ENCODE data around the gene CDNF.
A peak's percentile ranks its signal among the peaks of the same experiment; 100 is the strongest.

Gene CDNF

DNA sequence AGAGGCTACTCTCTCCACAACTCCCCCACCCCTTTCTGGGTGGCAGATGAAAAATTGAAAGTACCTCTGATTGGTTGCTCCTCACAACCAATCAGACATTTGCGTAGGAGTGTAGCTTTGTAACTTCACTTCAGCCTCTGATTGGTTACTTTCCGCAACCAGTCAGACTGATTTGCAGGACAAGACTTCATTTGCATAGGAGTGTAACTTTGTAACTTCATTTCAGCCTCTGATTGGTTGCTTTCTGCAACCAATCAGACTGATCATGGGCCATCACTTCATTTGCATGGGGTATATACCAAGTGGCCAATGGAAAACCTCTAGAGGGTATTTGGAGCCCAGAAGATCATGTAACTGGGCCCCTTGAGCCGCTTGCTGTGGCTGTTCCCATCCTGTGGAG is 25.6 kb downstream of the CDNF start:
- TF ChIP-seq, protein P1, sequence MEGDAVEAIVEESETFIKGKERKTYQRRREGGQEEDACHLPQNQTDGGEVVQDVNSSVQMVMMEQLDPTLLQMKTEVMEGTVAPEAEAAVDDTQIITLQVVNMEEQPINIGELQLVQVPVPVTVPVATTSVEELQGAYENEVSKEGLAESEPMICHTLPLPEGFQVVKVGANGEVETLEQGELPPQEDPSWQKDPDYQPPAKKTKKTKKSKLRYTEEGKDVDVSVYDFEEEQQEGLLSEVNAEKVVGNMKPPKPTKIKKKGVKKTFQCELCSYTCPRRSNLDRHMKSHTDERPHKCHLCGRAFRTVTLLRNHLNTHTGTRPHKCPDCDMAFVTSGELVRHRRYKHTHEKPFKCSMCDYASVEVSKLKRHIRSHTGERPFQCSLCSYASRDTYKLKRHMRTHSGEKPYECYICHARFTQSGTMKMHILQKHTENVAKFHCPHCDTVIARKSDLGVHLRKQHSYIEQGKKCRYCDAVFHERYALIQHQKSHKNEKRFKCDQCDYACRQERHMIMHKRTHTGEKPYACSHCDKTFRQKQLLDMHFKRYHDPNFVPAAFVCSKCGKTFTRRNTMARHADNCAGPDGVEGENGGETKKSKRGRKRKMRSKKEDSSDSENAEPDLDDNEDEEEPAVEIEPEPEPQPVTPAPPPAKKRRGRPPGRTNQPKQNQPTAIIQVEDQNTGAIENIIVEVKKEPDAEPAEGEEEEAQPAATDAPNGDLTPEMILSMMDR (IDR thresholded peaks at IDR 0.05; ENCODE audit: low read depth, low read length, missing control alignments): no peak
- H3K4me3 ChIP-seq (ENCODE audit: low read depth, low read length): no peak overlapping the region
- peak; percentile 4 for DNase-seq (ENCODE audit: low read depth)

DNA sequence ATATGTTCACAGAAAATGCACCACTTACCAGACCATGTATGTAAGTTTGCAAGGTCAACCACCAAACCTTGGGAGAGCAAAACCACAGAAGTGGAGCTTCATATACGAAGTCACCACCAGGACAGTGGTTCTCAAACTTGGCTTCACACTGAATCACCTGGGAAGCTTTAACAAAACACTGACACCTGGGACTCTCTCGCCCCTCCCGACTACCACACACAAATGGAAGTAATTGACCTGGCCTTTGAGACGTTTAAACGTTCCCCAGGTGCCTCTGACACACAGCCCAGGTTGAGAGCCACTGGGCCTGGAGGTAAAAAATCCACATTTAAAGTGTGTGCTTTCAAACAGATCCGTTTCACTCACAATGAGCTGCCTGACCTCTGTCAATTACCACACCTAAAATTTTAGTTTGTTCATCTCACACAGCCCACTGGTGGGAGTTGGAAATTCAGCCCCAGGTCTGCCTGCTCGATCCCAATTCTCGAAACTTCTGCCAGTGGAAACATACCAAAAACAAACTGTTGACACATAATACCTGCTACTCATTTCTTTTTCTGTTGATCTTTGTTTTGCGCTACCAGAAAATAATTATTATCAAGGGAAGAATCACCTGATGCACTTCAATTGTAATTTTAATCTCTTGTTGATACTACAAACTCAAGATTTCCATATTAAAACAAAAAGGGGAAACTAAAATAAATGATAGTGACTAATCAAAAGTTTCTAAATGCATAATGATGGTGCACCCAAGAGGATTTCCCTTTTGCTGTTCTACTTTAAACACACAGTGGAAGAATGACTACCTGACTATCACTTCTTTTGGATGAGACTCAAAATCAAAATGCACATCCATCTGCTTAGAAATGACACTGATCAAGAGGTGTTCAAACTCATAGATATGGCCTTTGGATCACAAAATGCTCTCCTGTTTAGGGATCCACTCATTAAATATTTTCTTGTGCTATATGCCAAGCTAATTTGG is 26.6 kb downstream of the CDNF start:
- TF ChIP-seq, protein P1 (IDR thresholded peaks at IDR 0.05; ENCODE audit: low read depth, low read length, missing control alignments): no peak
- DNase-seq (ENCODE audit: low read depth): no peak
- H3K4me3 ChIP-seq (ENCODE audit: low read depth, low read length): no peak overlapping the region

DNA sequence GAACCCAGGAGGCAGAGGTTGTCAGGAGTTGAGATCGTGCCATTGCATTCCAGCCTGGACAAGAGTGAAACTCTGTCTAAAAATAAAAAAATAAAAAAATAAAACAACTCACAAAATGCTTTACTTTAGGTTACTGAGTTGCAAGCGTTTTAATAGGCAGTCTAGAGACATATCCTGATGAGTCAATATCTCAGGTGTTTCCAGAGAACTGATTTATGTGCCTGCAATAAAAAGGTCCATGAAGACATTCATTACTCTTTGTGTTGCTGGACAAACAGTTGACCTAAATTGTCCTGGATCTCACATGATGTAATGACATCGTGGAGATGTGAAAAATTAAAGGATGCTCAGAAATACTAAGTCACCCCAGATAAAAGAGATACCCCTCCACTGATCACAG is 31.5 kb downstream of the CDNF start:
- DNase-seq (ENCODE audit: low read depth): no peak
- no peak overlapping the region for H3K4me3 ChIP-seq (ENCODE audit: low read depth, low read length)
- TF ChIP-seq, protein P1 (IDR thresholded peaks at IDR 0.05; ENCODE audit: low read depth, low read length, missing control alignments): no peak

DNA sequence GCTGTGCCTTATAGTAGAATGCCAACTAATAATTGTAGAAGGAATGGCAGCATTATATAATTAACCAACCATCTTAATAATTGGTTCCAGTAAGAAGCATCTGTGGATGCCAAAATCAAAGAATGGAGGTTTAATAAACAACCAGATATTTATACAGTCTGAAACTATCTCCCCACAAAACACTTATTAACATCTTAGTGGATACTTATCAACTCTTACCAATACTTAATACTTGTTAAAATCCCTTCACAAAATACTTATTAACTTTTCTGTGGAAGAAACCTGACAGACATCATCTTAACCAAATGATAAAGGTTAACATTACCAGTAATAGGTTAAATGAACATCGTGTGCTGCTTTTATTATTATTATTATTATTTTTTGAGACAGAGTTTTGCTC is 34.0 kb downstream of the CDNF start:
- TF ChIP-seq, protein P1 (IDR thresholded peaks at IDR 0.05; ENCODE audit: low read depth, low read length, missing control alignments): no peak
- DNase-seq (ENCODE audit: low read depth): no peak
- H3K4me3 ChIP-seq (ENCODE audit: low read depth, low read length): no peak overlapping the region

DNA sequence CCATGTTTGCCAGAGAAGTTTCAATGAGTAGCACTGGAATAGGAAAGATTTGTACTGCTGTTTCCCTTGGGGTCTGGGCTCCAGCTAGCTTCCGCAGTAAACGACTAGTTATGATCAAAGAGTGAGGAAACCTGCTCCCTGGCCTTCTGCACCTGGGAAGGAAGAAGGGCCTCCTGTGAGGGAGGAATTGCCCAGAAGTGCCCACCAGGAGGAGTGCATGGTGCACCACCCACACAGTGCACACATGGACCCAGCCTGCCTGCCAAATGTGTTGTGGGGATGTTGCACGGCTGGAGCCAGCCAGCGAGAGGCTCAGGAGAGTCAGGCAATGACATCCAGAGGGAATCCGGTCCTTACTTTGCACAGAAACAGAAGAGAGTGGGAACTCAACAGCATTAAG is 36.1 kb downstream of the CDNF start:
- no peak for DNase-seq (ENCODE audit: low read depth)
- TF ChIP-seq, protein P1 (IDR thresholded peaks at IDR 0.05; ENCODE audit: low read depth, low read length, missing control alignments): no peak
- no peak overlapping the region for H3K4me3 ChIP-seq (ENCODE audit: low read depth, low read length)

DNA sequence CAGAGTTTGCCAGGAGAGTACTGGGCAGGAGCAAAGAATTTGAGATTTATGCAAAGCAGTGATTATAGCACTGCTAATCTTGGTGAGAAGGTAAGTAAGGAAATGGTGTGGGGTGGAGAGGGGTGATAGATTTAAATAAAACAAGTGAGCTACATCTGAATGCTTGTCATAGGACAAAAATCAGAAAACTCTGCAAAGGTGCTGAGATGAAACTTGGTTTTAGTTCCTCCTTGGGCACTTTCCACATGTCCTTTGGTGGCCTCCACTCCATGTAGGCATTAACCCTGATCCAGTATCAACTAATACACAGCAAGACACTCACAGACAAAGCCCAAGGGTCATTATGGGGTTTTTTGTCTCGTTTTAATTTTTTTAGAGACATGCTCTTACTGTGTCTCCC is 37.4 kb downstream of the CDNF start:
- H3K4me3 ChIP-seq (ENCODE audit: low read depth, low read length): no peak overlapping the region
- TF ChIP-seq, protein P1 (IDR thresholded peaks at IDR 0.05; ENCODE audit: low read depth, low read length, missing control alignments): no peak
- DNase-seq (ENCODE audit: low read depth): no peak

DNA sequence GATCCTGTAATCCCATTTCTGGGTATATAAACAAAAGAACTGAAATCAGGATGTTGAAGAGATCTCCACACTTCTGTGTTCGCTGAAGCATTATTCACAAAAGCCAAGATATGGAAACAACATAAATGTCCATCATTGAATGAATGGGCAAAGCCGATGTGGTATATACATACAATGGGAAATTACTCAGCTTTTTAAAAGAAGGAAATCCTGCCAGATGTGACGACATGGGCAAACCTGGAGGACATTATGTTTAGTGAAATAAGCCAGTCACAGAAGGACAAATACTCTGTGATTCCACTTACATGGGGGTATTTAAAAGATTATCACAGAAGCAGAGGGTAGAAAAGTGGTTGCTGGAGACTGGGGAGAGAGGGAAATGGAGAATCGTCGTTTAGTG is 39.2 kb downstream of the CDNF start:
- H3K4me3 ChIP-seq (ENCODE audit: low read depth, low read length): no peak overlapping the region
- TF ChIP-seq, protein P1 (IDR thresholded peaks at IDR 0.05; ENCODE audit: low read depth, low read length, missing control alignments): no peak
- DNase-seq (ENCODE audit: low read depth): no peak

Measured in GM12864 (cell line).